Caco-2 (cell line): ENCODE measurements around the gene CATSPER3. TPM values are rescaled to one million over a fixed set of nuclear protein-coding genes. Genes with fewer than 3 reads are reported as not detected.

Experiments used
- BruUV-seq: library from RNA; stranded (reverse); fragments of 400-500 nt; replicated peaks from 2 replicates; lab custom pipeline; 2021; lab: Mats Ljungman, UMichigan
- CTCF ChIA-PET: fragments of 300-600 bp; sonication (Branson Sonifier 250); formaldehyde crosslinking; loops from one replicate; lab custom pipeline; 2022; ENCODE audit warnings: antibody characterized with exemption; lab: Charles Lee
- POLR2A ChIA-PET: fragments of 300-600 bp; sonication (Branson Sonifier 250); formaldehyde crosslinking; loops from one replicate; lab custom pipeline; 2022; ENCODE audit warnings: antibody characterized with exemption; lab: Charles Lee
- DNase-seq, 2 experiments: peaks; one replicate each; pipeline versions ENCODE4 v3.0.0 to v3.0.0-alpha.2; 2020 to 2022
- H3K27me3 ChIP-seq: replicated peaks from 2 replicates; pipeline ENCODE4 v1.6.0; 2011; ENCODE audit warnings: low read length; ENCODE audit not compliant: control insufficient read depth, insufficient read depth
- H3K36me3 ChIP-seq: 2 replicates; pipeline ENCODE4 v1.5.1; 2011; ENCODE audit warnings: low read length; ENCODE audit not compliant: control insufficient read depth, insufficient read depth
- H3K4me1 ChIP-seq: fragments of 250-450 bp; sonication (Bioruptor Pico); 2 replicates; pipeline ENCODE4 v1.5.1; 2020; ENCODE audit warnings: mild to moderate bottlenecking
- H3K4me3 ChIP-seq: 2 replicates; pipeline ENCODE4 v1.5.1; 2011; ENCODE audit warnings: low read depth, mild to moderate bottlenecking, control low read depth, low read length
- H3K9me3 ChIP-seq: fragments of 250-450 bp; sonication (Bioruptor Pico); 2 replicates; pipeline ENCODE4 v1.5.1; 2020; ENCODE audit warnings: mild to moderate bottlenecking, moderate library complexity
- H3K27ac Mint-ChIP-seq: one replicate; pipeline ENCODE4 v1.8.0; 2022; ENCODE audit warnings: mixed read lengths; ENCODE audit not compliant: unreplicated experiment
- H3K27me3 Mint-ChIP-seq: one replicate; pipeline ENCODE4 v1.8.0; 2022; ENCODE audit warnings: mixed read lengths; ENCODE audit not compliant: insufficient read depth, unreplicated experiment
- H3K36me3 Mint-ChIP-seq: one replicate; pipeline ENCODE4 v1.8.0; 2022; ENCODE audit warnings: mild to moderate bottlenecking, mixed read lengths; ENCODE audit not compliant: insufficient read depth, unreplicated experiment
- H3K4me1 Mint-ChIP-seq: one replicate; pipeline ENCODE4 v1.8.0; 2022; ENCODE audit warnings: low read depth, mixed read lengths; ENCODE audit not compliant: unreplicated experiment
- H3K4me3 Mint-ChIP-seq: one replicate; pipeline ENCODE4 v1.8.0; 2022; ENCODE audit warnings: mild to moderate bottlenecking, moderate library complexity, mixed read lengths; ENCODE audit not compliant: unreplicated experiment
- H3K9me3 Mint-ChIP-seq: one replicate; pipeline ENCODE4 v1.8.0; 2022; ENCODE audit warnings: mixed read lengths; ENCODE audit not compliant: unreplicated experiment
- intact Hi-C: fragments of 100-400 bp; cut with micrococcal nuclease; formaldehyde crosslinking; loops from one replicate; pipeline ENCODE4 v1.10.0; 2022; ENCODE audit not compliant: unreplicated experiment
- microRNA-seq: library from miRNA; unstranded; fragments of <30 nt; microRNA quantifications from one replicate; pipeline ENCODE4 v1.2.0, GENCODE V29; 2022
- total RNA-seq: library from RNA; stranded (reverse); gene quantifications from 2 replicates; pipeline ENCODE4 v1.2.3, GENCODE V29; 2022
- TF ChIP-seq, protein P1 (sequence below), 2 experiments: fragments of 200-600 bp in 1 of 2; IDR thresholded peaks; 1 replicate in 1 of 2; 2 replicates in 1 of 2; pipeline versions ENCODE4 v1.5.1 to v1.8.0; 2011 to 2022; ENCODE audit warnings: antibody characterized with exemption in 1 of 2, control low read depth in 1 of 2, inconsistent platforms in 1 of 2, low read depth in 1 of 2, low read length in 1 of 2, mild to moderate bottlenecking in 1 of 2, moderate library complexity in 1 of 2; ENCODE audit not compliant: insufficient read depth in 1 of 2, severe bottlenecking in 1 of 2, unreplicated experiment in 1 of 2

CATSPER3 gene
- total RNA-seq, 1 experiment from 2014 or later: 0.61 TPM

DNA sequence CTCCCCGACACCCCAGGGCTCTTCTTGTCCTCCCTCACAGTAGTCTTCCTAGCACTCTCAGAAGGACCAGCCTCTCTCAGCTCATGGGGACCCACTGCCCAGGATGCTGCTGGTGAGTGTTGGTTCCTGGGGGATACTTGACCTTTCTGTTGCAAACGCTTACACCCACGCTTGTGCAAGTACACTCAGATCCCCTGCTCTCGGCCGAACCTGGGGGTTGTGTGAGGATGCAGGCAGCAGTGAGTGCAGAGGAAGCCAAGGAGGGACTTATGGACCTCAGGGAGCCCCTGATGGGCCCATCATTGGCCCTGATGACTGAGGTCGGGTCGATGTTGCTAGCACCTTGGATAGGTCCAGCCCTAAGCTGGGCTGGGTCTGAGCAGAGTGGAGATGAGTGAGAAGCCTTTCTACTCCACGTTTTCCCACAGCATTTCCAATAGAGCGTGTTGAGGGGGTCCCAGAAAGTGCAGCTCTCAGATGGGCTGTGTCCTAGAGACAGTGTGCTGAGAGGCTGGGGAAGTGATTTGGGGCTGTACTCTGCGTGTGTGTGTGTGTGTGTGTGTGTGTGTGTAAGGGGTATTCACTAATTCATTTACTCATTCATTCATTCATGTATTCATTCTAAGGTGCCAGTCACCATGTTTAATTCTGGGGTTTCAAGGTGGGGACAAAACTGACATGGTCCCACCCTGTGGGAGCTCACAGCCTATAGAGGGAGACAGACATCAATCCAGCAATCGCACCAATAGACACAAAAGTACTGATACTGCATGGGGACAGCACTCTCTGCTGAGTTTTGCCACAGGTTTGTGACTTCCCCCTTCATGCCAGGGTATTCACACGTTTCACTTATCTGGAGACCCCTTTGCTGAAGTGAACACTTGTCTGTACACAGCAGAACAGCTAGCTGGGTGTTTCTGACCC, 91.6 kb downstream of the CATSPER3 start:
- POLR2A ChIA-PET: no interaction called here

DNA sequence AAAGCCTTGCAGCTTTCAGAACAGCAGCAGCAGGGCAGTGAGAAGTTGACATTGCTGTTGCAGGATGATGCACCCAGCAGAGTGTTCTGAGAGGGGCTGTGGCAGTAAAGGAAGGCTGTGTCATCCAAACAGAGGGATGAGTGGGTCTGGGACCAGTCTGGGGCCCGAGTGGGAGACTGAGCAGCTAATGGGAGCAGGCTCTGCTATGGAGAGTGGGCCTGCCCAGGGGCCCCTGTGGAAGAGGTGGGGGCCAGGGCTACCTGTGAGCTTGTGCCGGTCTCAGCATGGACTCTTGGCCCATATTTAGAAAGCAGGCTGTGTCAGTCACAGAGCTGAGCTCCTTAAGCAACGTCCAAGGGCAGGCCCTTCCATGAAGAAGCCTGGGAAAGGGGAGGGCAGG, 92.3 kb downstream of the CATSPER3 start:
- CTCF ChIA-PET: interaction anchor here (0.5 to 2.2 kb wide), 2 partner anchors 28 to 120 kb away, joined by 3 to 8 read pairs; no protein-coding TSS in a partner anchor
- Mint-ChIP-seq H3K27me3 (no peaks in the 10 kb centered on the region), H3K27ac (no peak overlapping the region), H3K36me3 (no peaks in the 10 kb centered on the region), H3K9me3 (no peaks in the 10 kb centered on the region), H3K4me3 (no peak overlapping the region), H3K4me1 (peaks cover 7% of the 10 kb centered on the region)
- intact Hi-C loops: no loop called here
- TF ChIP-seq, protein P1, sequence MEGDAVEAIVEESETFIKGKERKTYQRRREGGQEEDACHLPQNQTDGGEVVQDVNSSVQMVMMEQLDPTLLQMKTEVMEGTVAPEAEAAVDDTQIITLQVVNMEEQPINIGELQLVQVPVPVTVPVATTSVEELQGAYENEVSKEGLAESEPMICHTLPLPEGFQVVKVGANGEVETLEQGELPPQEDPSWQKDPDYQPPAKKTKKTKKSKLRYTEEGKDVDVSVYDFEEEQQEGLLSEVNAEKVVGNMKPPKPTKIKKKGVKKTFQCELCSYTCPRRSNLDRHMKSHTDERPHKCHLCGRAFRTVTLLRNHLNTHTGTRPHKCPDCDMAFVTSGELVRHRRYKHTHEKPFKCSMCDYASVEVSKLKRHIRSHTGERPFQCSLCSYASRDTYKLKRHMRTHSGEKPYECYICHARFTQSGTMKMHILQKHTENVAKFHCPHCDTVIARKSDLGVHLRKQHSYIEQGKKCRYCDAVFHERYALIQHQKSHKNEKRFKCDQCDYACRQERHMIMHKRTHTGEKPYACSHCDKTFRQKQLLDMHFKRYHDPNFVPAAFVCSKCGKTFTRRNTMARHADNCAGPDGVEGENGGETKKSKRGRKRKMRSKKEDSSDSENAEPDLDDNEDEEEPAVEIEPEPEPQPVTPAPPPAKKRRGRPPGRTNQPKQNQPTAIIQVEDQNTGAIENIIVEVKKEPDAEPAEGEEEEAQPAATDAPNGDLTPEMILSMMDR (IDR thresholded peaks at IDR 0.05; ENCODE audit: insufficient read depth in 1 of 2, low read depth in 1 of 2, low read length in 1 of 2, severe bottlenecking in 1 of 2, unreplicated experiment in 1 of 2): no peak
- Histone ChIP-seq H3K36me3 (no peaks in the 10 kb centered on the region), H3K4me1 (no peaks in the 10 kb centered on the region), H3K4me3 (no peak overlapping the region), H3K9me3 (no peaks in the 10 kb centered on the region), H3K27me3 (no peaks in the 10 kb centered on the region)
- BruUV-seq: no TSS peak
- no peak for DNase-seq
- POLR2A ChIA-PET: no interaction called here

More for the DNA sequence above, 91.6 kb downstream of the CATSPER3 start:
- no peaks in the 10 kb centered on the region for H3K9me3 Mint-ChIP-seq
- no peak for DNase-seq
- peaks cover 10% of the 10 kb centered on the region for H3K4me1 Mint-ChIP-seq
- no TSS peak for BruUV-seq
- no peaks in the 10 kb centered on the region for H3K27me3 Mint-ChIP-seq
- no peaks in the 10 kb centered on the region for H3K27me3 ChIP-seq
- H3K4me1 ChIP-seq: peaks cover 4% of the 10 kb centered on the region
- H3K36me3 ChIP-seq: no peaks in the 10 kb centered on the region
- no peaks in the 10 kb centered on the region for H3K36me3 Mint-ChIP-seq
- no peak overlapping the region for H3K4me3 Mint-ChIP-seq
- H3K4me3 ChIP-seq: no peak overlapping the region
- TF ChIP-seq, protein P1 (IDR thresholded peaks at IDR 0.05; ENCODE audit: insufficient read depth in 1 of 2, low read depth in 1 of 2, low read length in 1 of 2, severe bottlenecking in 1 of 2, unreplicated experiment in 1 of 2): peak in 1 of 2 experiments; percentile 33
- intact Hi-C loops: no loop called here
- CTCF ChIA-PET: interaction anchor here (2.2 kb wide), 1 partner anchor 120 kb away, joined by 8 read pairs; no protein-coding TSS in a partner anchor
- H3K27ac Mint-ChIP-seq: no peak overlapping the region
- no peaks in the 10 kb centered on the region for H3K9me3 ChIP-seq

DNA sequence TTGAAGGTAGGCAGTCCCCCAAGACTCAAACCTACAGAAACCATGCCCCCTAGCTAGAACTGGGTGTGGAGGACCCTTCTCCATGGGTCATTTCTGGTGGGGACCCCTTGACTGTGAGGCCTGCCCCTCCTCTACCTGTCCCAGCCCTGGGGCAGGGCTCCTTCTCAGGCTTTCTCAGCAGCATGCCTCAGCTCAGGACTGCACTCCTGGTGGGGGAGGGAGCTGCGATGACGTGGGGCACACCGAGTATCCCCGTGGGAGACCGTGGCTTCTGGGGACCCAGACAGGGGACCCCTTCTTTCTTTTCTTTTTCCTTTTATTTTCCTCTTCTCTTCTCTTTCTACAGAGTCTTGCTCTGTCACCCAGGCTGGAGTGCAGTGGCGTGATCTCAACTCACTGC, 93.3 kb downstream of the CATSPER3 start:
- Mint-ChIP-seq H3K4me1 (peaks cover 7% of the 10 kb centered on the region), H3K27me3 (no peaks in the 10 kb centered on the region), H3K4me3 (no peak overlapping the region), H3K27ac (no peak overlapping the region), H3K9me3 (no peaks in the 10 kb centered on the region), H3K36me3 (no peaks in the 10 kb centered on the region)
- no peaks in the 10 kb centered on the region for H3K9me3 ChIP-seq
- no peaks in the 10 kb centered on the region for H3K36me3 ChIP-seq
- TF ChIP-seq, protein P1 (IDR thresholded peaks at IDR 0.05; ENCODE audit: insufficient read depth in 1 of 2, low read depth in 1 of 2, low read length in 1 of 2, severe bottlenecking in 1 of 2, unreplicated experiment in 1 of 2): no peak
- H3K4me1 ChIP-seq: no peaks in the 10 kb centered on the region
- no peaks in the 10 kb centered on the region for H3K27me3 ChIP-seq
- no TSS peak for BruUV-seq
- intact Hi-C loops: no loop called here
- no peak overlapping the region for H3K4me3 ChIP-seq
- DNase-seq: no peak
- ChIA-PET CTCF (interaction anchor here (2.2 kb wide), 1 partner anchor 119 kb away, joined by 8 read pairs; no protein-coding TSS in a partner anchor), POLR2A (no interaction called here)

Small RNA genes within 50 kb of the gene (microRNA-seq; reads per million reads assigned to microRNA genes)
- gene MIR4461: not detected

Other genes with a start within 250 kb of the CATSPER3 start
- 26.6 and 30.9 TPM in 2 replicates for gene CAMLG, start 229.4 kb upstream of the CATSPER3 start, total RNA-seq
- gene DDX46, start 209.1 kb upstream of the CATSPER3 start, total RNA-seq: 96.1 and 116 TPM in 2 replicates
- gene C5orf24, start 121.9 kb upstream of the CATSPER3 start, total RNA-seq: 41.2 and 48.7 TPM in 2 replicates
- 31.4 and 39.6 TPM in 2 replicates for gene TXNDC15, start 93.5 kb upstream of the CATSPER3 start, total RNA-seq
- 20.8 and 24.2 TPM in 2 replicates for gene PCBD2, start 62.8 kb upstream of the CATSPER3 start, total RNA-seq
- gene PITX1, start 66.3 kb downstream of the CATSPER3 start, total RNA-seq: 114 and 117 TPM in 2 replicates